WTC11 (cell line): Measurements from ENCODE around the gene GAL3ST2. TPM values are rescaled to one million over a fixed set of nuclear protein-coding genes. Genes with fewer than 3 reads are reported as not detected.

Experiments used
- ATAC-seq: fragments of 200-7000 bp; cut with Tn5 transposase; 2 replicates; pipeline ENCODE4 v1.10.0; 2021; ENCODE audit warnings: mild to moderate bottlenecking, moderate library complexity
- CTCF ChIA-PET: fragments of 300-600 bp; sonication (Branson Sonifier 250); formaldehyde crosslinking; loops from one replicate; lab custom pipeline; 2021; ENCODE audit warnings: antibody characterized with exemption; lab: Charles Lee
- POLR2A ChIA-PET: fragments of 350-600 bp; sonication (Branson Sonifier 250); formaldehyde crosslinking; loops from one replicate; lab custom pipeline; 2021; ENCODE audit warnings: antibody characterized with exemption; lab: Charles Lee
- DNase-seq: peaks from one replicate; pipeline ENCODE4 v3.0.0; 2021; ENCODE audit warnings: low spot score
- H3K27ac Mint-ChIP-seq: 2 replicates; pipeline ENCODE4 v1.8.0; 2021; ENCODE audit warnings: mixed read lengths
- H3K27me3 Mint-ChIP-seq: 2 replicates; pipeline ENCODE4 v1.8.0; 2021; ENCODE audit warnings: low read depth, mild to moderate bottlenecking, moderate library complexity, mixed read lengths
- H3K36me3 Mint-ChIP-seq: 2 replicates; pipeline ENCODE4 v1.8.0; 2021; ENCODE audit warnings: mixed read lengths
- H3K4me1 Mint-ChIP-seq: 2 replicates; pipeline ENCODE4 v1.8.0; 2022; ENCODE audit warnings: mixed read lengths
- H3K4me3 Mint-ChIP-seq: 2 replicates; pipeline ENCODE4 v1.8.0; 2021; ENCODE audit warnings: mild to moderate bottlenecking, moderate library complexity, mixed read lengths
- H3K9me3 Mint-ChIP-seq: 2 replicates; pipeline ENCODE4 v1.8.0; 2021; ENCODE audit warnings: mixed read lengths
- ATF1 ChIP-seq: sonication (generic); formaldehyde crosslinking; IDR thresholded peaks from 2 replicates; pipeline ENCODE4 v1.8.1; 2023; ENCODE audit warnings: mild to moderate bottlenecking, moderate library complexity, missing genetic modification reagents
- CDX4 ChIP-seq: fragments of 250-450 bp; sonication (Bioruptor Pico); IDR thresholded peaks from 2 replicates; pipeline ENCODE4 v1.9.0; 2021; ENCODE audit warnings: moderate library complexity, mild to moderate bottlenecking, inconsistent platforms, borderline replicate concordance
- CREM ChIP-seq: sonication (generic); formaldehyde crosslinking; IDR thresholded peaks from 2 replicates; pipeline ENCODE4 v1.8.1; 2022; ENCODE audit warnings: mild to moderate bottlenecking, missing genetic modification reagents, moderate library complexity
- EMX1 ChIP-seq: fragments of 250-450 bp; sonication (Bioruptor Pico); IDR thresholded peaks from 2 replicates; pipeline ENCODE4 v1.8.0; 2021; ENCODE audit warnings: mild to moderate bottlenecking
- GTF2I ChIP-seq: fragments of 250-450 bp; sonication (Bioruptor Pico); conservative IDR thresholded peaks from 2 replicates; pipeline ENCODE4 v1.4.0; 2021; ENCODE audit warnings: mild to moderate bottlenecking
- HMGA2 ChIP-seq: fragments of 250-450 bp; sonication (Bioruptor Pico); IDR thresholded peaks from 2 replicates; pipeline ENCODE4 v1.4.0; 2021; ENCODE audit warnings: mild to moderate bottlenecking, moderate library complexity
- MYBL2 ChIP-seq: sonication (generic); formaldehyde crosslinking; IDR thresholded peaks from 2 replicates; pipeline ENCODE4 v1.8.1; 2023; ENCODE audit warnings: mild to moderate bottlenecking, moderate library complexity, missing genetic modification reagents
- NR1H2 ChIP-seq: sonication (generic); formaldehyde crosslinking; IDR thresholded peaks from 2 replicates; pipeline ENCODE4 v1.9.0; 2021; ENCODE audit warnings: mild to moderate bottlenecking, moderate library complexity, missing genetic modification reagents
- SP1 ChIP-seq: sonication (generic); formaldehyde crosslinking; conservative IDR thresholded peaks from 2 replicates; pipeline ENCODE4 v1.8.1; 2022; ENCODE audit warnings: missing genetic modification reagents
- ZNF232 ChIP-seq: sonication (generic); formaldehyde crosslinking; IDR thresholded peaks from 2 replicates; pipeline ENCODE4 v1.8.0; 2022; ENCODE audit warnings: mild to moderate bottlenecking, missing genetic modification reagents
- ZNF396 ChIP-seq: fragments of 250-450 bp; sonication (Bioruptor Pico); IDR thresholded peaks from 2 replicates; pipeline ENCODE4 v1.8.0; 2021; ENCODE audit warnings: mild to moderate bottlenecking, moderate library complexity, borderline replicate concordance
- total RNA-seq: library from RNA; stranded (reverse); gene quantifications from 3 replicates; pipeline ENCODE4 v1.2.3, GENCODE V29; 2021
- TF ChIP-seq, protein P1 (sequence below): sonication (generic); formaldehyde crosslinking; IDR thresholded peaks from 2 replicates; pipeline ENCODE4 v1.8.1; 2023; ENCODE audit warnings: mild to moderate bottlenecking, missing genetic modification reagents, moderate library complexity
- TF ChIP-seq, protein P2 (sequence below): sonication (generic); formaldehyde crosslinking; IDR thresholded peaks from 2 replicates; pipeline ENCODE4 v1.8.0; 2023; ENCODE audit warnings: missing genetic modification reagents, mild to moderate bottlenecking, borderline replicate concordance
- TF ChIP-seq, protein P3 (sequence below): fragments of 250-450 bp; sonication (Bioruptor Pico); IDR thresholded peaks from 2 replicates; pipeline ENCODE4 v1.8.0; 2021; ENCODE audit warnings: mild to moderate bottlenecking
- TF ChIP-seq, protein P4 (sequence below): sonication (generic); formaldehyde crosslinking; IDR thresholded peaks from 2 replicates; pipeline ENCODE4 v1.8.1; 2023; ENCODE audit warnings: mild to moderate bottlenecking, missing genetic modification reagents
- TF ChIP-seq, protein P5 (sequence below): sonication (generic); formaldehyde crosslinking; IDR thresholded peaks from 2 replicates; pipeline ENCODE4 v1.8.1; 2023; ENCODE audit warnings: mild to moderate bottlenecking, missing genetic modification reagents, moderate library complexity
- TF ChIP-seq, protein P6 (sequence below): sonication (generic); formaldehyde crosslinking; conservative IDR thresholded peaks from 2 replicates; pipeline ENCODE4 v1.8.1; 2023; ENCODE audit warnings: mild to moderate bottlenecking, low read depth, missing genetic modification reagents, moderate library complexity
- TF ChIP-seq, protein P7 (sequence below): sonication (generic); formaldehyde crosslinking; IDR thresholded peaks from 2 replicates; pipeline ENCODE4 v1.8.0; 2023; ENCODE audit warnings: missing genetic modification reagents
- TF ChIP-seq, protein P8 (sequence below): sonication (generic); formaldehyde crosslinking; IDR thresholded peaks from 2 replicates; pipeline ENCODE4 v1.8.1; 2023; ENCODE audit warnings: mild to moderate bottlenecking, moderate library complexity, missing genetic modification reagents

The GAL3ST2 gene
- total RNA-seq, 1 experiment from 2014 or later, result 0.98 TPM

- H3K27ac Mint-ChIP-seq, result peak overlapping the region; percentile 82
- CTCF ChIA-PET, result no interaction called here
- ATAC-seq, result no peak
- no peaks in the 10 kb centered on the region for H3K27me3 Mint-ChIP-seq
- no peaks in the 10 kb centered on the region for H3K9me3 Mint-ChIP-seq
- TF ChIP-seq, protein P1, sequence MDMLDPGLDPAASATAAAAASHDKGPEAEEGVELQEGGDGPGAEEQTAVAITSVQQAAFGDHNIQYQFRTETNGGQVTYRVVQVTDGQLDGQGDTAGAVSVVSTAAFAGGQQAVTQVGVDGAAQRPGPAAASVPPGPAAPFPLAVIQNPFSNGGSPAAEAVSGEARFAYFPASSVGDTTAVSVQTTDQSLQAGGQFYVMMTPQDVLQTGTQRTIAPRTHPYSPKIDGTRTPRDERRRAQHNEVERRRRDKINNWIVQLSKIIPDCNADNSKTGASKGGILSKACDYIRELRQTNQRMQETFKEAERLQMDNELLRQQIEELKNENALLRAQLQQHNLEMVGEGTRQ, result no peak
- TF ChIP-seq CREM (CRISPR knock-in tag) (no peak), ZNF232 (CRISPR knock-in tag) (no peak), MYBL2 (no peak), HMGA2 (no peak), CDX4 (CRISPR knock-in tag) (no peak), GTF2I (no peak), NR1H2 (CRISPR knock-in tag) (no peak), ATF1 (CRISPR knock-in tag) (no peak)
- TF ChIP-seq, protein P2, sequence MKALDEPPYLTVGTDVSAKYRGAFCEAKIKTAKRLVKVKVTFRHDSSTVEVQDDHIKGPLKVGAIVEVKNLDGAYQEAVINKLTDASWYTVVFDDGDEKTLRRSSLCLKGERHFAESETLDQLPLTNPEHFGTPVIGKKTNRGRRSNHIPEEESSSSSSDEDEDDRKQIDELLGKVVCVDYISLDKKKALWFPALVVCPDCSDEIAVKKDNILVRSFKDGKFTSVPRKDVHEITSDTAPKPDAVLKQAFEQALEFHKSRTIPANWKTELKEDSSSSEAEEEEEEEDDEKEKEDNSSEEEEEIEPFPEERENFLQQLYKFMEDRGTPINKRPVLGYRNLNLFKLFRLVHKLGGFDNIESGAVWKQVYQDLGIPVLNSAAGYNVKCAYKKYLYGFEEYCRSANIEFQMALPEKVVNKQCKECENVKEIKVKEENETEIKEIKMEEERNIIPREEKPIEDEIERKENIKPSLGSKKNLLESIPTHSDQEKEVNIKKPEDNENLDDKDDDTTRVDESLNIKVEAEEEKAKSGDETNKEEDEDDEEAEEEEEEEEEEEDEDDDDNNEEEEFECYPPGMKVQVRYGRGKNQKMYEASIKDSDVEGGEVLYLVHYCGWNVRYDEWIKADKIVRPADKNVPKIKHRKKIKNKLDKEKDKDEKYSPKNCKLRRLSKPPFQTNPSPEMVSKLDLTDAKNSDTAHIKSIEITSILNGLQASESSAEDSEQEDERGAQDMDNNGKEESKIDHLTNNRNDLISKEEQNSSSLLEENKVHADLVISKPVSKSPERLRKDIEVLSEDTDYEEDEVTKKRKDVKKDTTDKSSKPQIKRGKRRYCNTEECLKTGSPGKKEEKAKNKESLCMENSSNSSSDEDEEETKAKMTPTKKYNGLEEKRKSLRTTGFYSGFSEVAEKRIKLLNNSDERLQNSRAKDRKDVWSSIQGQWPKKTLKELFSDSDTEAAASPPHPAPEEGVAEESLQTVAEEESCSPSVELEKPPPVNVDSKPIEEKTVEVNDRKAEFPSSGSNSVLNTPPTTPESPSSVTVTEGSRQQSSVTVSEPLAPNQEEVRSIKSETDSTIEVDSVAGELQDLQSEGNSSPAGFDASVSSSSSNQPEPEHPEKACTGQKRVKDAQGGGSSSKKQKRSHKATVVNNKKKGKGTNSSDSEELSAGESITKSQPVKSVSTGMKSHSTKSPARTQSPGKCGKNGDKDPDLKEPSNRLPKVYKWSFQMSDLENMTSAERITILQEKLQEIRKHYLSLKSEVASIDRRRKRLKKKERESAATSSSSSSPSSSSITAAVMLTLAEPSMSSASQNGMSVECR (CRISPR knock-in tag), result no peak
- TF ChIP-seq, protein P3, sequence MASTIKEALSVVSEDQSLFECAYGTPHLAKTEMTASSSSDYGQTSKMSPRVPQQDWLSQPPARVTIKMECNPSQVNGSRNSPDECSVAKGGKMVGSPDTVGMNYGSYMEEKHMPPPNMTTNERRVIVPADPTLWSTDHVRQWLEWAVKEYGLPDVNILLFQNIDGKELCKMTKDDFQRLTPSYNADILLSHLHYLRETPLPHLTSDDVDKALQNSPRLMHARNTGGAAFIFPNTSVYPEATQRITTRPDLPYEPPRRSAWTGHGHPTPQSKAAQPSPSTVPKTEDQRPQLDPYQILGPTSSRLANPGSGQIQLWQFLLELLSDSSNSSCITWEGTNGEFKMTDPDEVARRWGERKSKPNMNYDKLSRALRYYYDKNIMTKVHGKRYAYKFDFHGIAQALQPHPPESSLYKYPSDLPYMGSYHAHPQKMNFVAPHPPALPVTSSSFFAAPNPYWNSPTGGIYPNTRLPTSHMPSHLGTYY (CRISPR knock-in tag), result no peak
- TF ChIP-seq, protein P4, sequence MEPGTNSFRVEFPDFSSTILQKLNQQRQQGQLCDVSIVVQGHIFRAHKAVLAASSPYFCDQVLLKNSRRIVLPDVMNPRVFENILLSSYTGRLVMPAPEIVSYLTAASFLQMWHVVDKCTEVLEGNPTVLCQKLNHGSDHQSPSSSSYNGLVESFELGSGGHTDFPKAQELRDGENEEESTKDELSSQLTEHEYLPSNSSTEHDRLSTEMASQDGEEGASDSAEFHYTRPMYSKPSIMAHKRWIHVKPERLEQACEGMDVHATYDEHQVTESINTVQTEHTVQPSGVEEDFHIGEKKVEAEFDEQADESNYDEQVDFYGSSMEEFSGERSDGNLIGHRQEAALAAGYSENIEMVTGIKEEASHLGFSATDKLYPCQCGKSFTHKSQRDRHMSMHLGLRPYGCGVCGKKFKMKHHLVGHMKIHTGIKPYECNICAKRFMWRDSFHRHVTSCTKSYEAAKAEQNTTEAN (CRISPR knock-in tag), result no peak
- TF ChIP-seq, protein P5, sequence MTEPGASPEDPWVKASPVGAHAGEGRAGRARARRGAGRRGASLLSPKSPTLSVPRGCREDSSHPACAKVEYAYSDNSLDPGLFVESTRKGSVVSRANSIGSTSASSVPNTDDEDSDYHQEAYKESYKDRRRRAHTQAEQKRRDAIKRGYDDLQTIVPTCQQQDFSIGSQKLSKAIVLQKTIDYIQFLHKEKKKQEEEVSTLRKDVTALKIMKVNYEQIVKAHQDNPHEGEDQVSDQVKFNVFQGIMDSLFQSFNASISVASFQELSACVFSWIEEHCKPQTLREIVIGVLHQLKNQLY (CRISPR knock-in tag), result no peak
- no peaks in the 10 kb centered on the region for H3K4me1 Mint-ChIP-seq
- POLR2A ChIA-PET, result no interaction called here
- no peak overlapping the region for H3K4me3 Mint-ChIP-seq
- no peak for DNase-seq
- H3K36me3 Mint-ChIP-seq, result peaks cover 9% of the 10 kb centered on the region; the same call in 1 of the 2 replicates
Observed at GRCh38 chr2:241753493-241753892, 23.1 kb upstream of the GAL3ST2 start.

DNA sequence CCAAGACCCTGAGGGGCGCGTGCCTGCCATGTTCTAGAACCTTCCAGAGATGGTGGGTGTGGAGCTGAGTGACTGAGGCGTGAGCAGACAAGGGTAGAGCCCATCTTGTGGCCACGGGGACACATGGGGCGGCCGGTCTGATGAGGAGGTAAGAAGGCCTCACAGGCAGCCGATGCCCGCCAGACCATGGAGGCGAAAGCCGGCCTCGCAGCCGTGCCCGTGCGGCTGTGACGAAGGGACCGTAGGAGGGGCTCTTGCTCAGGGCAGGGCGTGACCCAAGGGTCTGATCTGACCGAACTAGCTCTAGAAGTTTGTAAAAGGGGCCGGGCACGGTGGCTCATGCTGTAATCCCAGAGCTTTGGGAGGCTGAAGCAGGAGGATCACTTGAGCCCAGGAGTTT lies 22.6 kb upstream of the GAL3ST2 start:
- Mint-ChIP-seq H3K4me3 (no peak overlapping the region), H3K27ac (peak overlapping the region; percentile 82), H3K27me3 (no peaks in the 10 kb centered on the region), H3K4me1 (no peaks in the 10 kb centered on the region), H3K9me3 (no peaks in the 10 kb centered on the region), H3K36me3 (peaks cover 10% of the 10 kb centered on the region)
- ChIA-PET POLR2A (no interaction called here), CTCF (no interaction called here)
- no peak for DNase-seq
- no peak for ATAC-seq
- TF ChIP-seq, protein P6, sequence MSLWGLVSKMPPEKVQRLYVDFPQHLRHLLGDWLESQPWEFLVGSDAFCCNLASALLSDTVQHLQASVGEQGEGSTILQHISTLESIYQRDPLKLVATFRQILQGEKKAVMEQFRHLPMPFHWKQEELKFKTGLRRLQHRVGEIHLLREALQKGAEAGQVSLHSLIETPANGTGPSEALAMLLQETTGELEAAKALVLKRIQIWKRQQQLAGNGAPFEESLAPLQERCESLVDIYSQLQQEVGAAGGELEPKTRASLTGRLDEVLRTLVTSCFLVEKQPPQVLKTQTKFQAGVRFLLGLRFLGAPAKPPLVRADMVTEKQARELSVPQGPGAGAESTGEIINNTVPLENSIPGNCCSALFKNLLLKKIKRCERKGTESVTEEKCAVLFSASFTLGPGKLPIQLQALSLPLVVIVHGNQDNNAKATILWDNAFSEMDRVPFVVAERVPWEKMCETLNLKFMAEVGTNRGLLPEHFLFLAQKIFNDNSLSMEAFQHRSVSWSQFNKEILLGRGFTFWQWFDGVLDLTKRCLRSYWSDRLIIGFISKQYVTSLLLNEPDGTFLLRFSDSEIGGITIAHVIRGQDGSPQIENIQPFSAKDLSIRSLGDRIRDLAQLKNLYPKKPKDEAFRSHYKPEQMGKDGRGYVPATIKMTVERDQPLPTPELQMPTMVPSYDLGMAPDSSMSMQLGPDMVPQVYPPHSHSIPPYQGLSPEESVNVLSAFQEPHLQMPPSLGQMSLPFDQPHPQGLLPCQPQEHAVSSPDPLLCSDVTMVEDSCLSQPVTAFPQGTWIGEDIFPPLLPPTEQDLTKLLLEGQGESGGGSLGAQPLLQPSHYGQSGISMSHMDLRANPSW, result no peak
- TF ChIP-seq, protein P4 (CRISPR knock-in tag), result no peak
- TF ChIP-seq, protein P7, sequence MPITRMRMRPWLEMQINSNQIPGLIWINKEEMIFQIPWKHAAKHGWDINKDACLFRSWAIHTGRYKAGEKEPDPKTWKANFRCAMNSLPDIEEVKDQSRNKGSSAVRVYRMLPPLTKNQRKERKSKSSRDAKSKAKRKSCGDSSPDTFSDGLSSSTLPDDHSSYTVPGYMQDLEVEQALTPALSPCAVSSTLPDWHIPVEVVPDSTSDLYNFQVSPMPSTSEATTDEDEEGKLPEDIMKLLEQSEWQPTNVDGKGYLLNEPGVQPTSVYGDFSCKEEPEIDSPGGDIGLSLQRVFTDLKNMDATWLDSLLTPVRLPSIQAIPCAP (CRISPR knock-in tag), result no peak
- no peak for TF ChIP-seq EMX1 (CRISPR knock-in tag)
- TF ChIP-seq, protein P8, sequence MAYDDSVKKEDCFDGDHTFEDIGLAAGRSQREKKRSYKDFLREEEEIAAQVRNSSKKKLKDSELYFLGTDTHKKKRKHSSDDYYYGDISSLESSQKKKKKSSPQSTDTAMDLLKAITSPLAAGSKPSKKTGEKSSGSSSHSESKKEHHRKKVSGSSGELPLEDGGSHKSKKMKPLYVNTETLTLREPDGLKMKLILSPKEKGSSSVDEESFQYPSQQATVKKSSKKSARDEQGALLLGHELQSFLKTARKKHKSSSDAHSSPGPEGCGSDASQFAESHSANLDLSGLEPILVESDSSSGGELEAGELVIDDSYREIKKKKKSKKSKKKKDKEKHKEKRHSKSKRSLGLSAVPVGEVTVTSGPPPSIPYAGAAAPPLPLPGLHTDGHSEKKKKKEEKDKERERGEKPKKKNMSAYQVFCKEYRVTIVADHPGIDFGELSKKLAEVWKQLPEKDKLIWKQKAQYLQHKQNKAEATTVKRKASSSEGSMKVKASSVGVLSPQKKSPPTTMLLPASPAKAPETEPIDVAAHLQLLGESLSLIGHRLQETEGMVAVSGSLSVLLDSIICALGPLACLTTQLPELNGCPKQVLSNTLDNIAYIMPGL (CRISPR knock-in tag), result no peak
- TF ChIP-seq SP1 (CRISPR knock-in tag), result no peak
- no peak for TF ChIP-seq ZNF396 (CRISPR knock-in tag)
